Mesendoderm (in vitro differentiated cells): ENCODE measurements around the gene MICALL2.

ENCODE experiments used
- DNase-seq: peaks from one replicate; pipeline ENCODE4 v3.0.0; 2013
- H2AK5ac ChIP-seq: 2 replicates; pipeline ENCODE4 v1.6.1; 2013; ENCODE audit warnings: low read length, inconsistent platforms
- H2BK120ac ChIP-seq: 2 replicates; pipeline ENCODE4 v1.6.1; 2013; ENCODE audit warnings: low read depth, mild to moderate bottlenecking, low read length, moderate library complexity, mixed read lengths
- H2BK15ac ChIP-seq: replicated peaks from 2 replicates; pipeline ENCODE4 v1.6.1; 2013; ENCODE audit warnings: low read depth, mild to moderate bottlenecking, moderate library complexity
- H2BK5ac ChIP-seq: 2 replicates; pipeline ENCODE4 v1.6.1; 2013; ENCODE audit warnings: low read length, inconsistent platforms
- H3K18ac ChIP-seq: 2 replicates; pipeline ENCODE4 v1.6.1; 2013; ENCODE audit warnings: mild to moderate bottlenecking, low read length, mixed read lengths
- H3K23ac ChIP-seq: one replicate; pipeline ENCODE4 v1.6.1; 2013; ENCODE audit warnings: low read length
- H3K27ac ChIP-seq: 2 replicates; pipeline ENCODE4 v1.5.1; 2013; ENCODE audit warnings: low read depth, mild to moderate bottlenecking, inconsistent platforms, low read length, moderate library complexity
- H3K27me3 ChIP-seq: 2 replicates; pipeline ENCODE4 v1.6.1; 2013; ENCODE audit warnings: low read length, control low read depth, mild to moderate bottlenecking, inconsistent platforms; ENCODE audit not compliant: insufficient read depth, poor library complexity
- H3K36me3 ChIP-seq: 2 replicates; pipeline ENCODE4 v1.6.1; 2013; ENCODE audit warnings: low read length, inconsistent platforms; ENCODE audit not compliant: control insufficient read depth, insufficient read depth
- H3K4ac ChIP-seq: one replicate; pipeline ENCODE4 v1.6.1; 2013; ENCODE audit warnings: low read depth, mild to moderate bottlenecking, low read length, moderate library complexity
- H3K4me1 ChIP-seq: 2 replicates; pipeline ENCODE4 v1.6.1; 2013; ENCODE audit warnings: low read depth, low read length, inconsistent platforms; ENCODE audit not compliant: control insufficient read depth
- H3K4me2 ChIP-seq: 2 replicates; pipeline ENCODE4 v1.6.1; 2013; ENCODE audit warnings: low read length
- H3K4me3 ChIP-seq: 2 replicates; pipeline ENCODE4 v1.5.1; 2013; ENCODE audit warnings: mild to moderate bottlenecking, low read length
- H3K56ac ChIP-seq: one replicate; pipeline ENCODE4 v1.6.1; 2013; ENCODE audit warnings: low read length
- H3K79me1 ChIP-seq: 2 replicates; pipeline ENCODE4 v1.6.1; 2013; ENCODE audit warnings: low read length, inconsistent platforms
- H3K79me2 ChIP-seq: 2 replicates; pipeline ENCODE4 v1.6.1; 2013; ENCODE audit warnings: mild to moderate bottlenecking, low read length; ENCODE audit not compliant: control insufficient read depth, insufficient read depth
- H3K9ac ChIP-seq: 2 replicates; pipeline ENCODE4 v1.6.1; 2013; ENCODE audit warnings: low read length, inconsistent platforms
- H4K5ac ChIP-seq: one replicate; pipeline ENCODE4 v1.6.1; 2013; ENCODE audit warnings: low read length
- H4K8ac ChIP-seq: one replicate; pipeline ENCODE4 v1.6.1; 2013; ENCODE audit warnings: low read depth, mild to moderate bottlenecking, control low read depth, low read length, moderate library complexity
- WGBS: extraction: QIAGEN DNeasy Blood & Tissue Kit; methylation state at CpG from one replicate; pipeline ENCODE4 v1.1.7; 2013; ENCODE audit warnings: low lambda C conversion rate, missing lambda C conversion rate; ENCODE audit not compliant: insufficient coverage; ENCODE audit errors: extremely low coverage; 5-methylcytosine and 5-hydroxymethylcytosine counted together

Gene MICALL2

GRCh38 chr7:1385086-1385808 lies 74.0 kb downstream of the MICALL2 start:
- Histone ChIP-seq H3K36me3 (no peaks in the 10 kb centered on the region), H3K79me1 (no peaks in the 10 kb centered on the region), H3K4ac (no peak overlapping the region), H3K4me2 (no peak overlapping the region), H3K27ac (no peak overlapping the region), H3K27me3 (no peaks in the 10 kb centered on the region), H3K56ac (no peak overlapping the region), H3K4me3 (no peak overlapping the region), H4K5ac (no peak overlapping the region), H2BK120ac (no peak overlapping the region), H3K79me2 (no peaks in the 10 kb centered on the region), H3K4me1 (no peaks in the 10 kb centered on the region), H2BK5ac (no peak overlapping the region), H2BK15ac (no peak overlapping the region), H3K9ac (no peak overlapping the region), H4K8ac (no peak overlapping the region), H2AK5ac (no peak overlapping the region), H3K23ac (no peak overlapping the region), H3K18ac (no peak overlapping the region)
- no CpG with 5 or more reads among the region's 23 CpGs for WGBS
- DNase-seq = no peak
